Mesenchymal stem cell (in vitro differentiated cells and primary cell): ENCODE measurements around the gene C8G.

Source experiments
- DNase-seq: peaks from one replicate; pipeline ENCODE4 v3.0.0-alpha.2; 2013
- H2AFZ ChIP-seq: one replicate; pipeline ENCODE4 v1.6.1; 2013; ENCODE audit warnings: low read depth, mild to moderate bottlenecking, control low read depth, inconsistent platforms, low read length, moderate library complexity
- H2AK5ac ChIP-seq: 2 replicates; pipeline ENCODE4 v1.6.1; 2013; ENCODE audit warnings: low read length, moderate library complexity, mild to moderate bottlenecking, inconsistent platforms; ENCODE audit not compliant: severe bottlenecking
- H2BK120ac ChIP-seq: one replicate; pipeline ENCODE4 v1.6.1; 2013; ENCODE audit warnings: low read depth, mild to moderate bottlenecking, inconsistent platforms, low read length, moderate library complexity
- H2BK12ac ChIP-seq, 2 experiments: one replicate each; pipeline ENCODE4 v1.6.1; 2013; ENCODE audit warnings: inconsistent platforms in 2 of 2, low read length in 2 of 2, mild to moderate bottlenecking in 2 of 2, moderate library complexity in 2 of 2, control low read depth in 1 of 2
- H2BK15ac ChIP-seq: one replicate; pipeline ENCODE4 v1.6.1; 2013; ENCODE audit warnings: mild to moderate bottlenecking, low read depth, inconsistent platforms; ENCODE audit not compliant: poor library complexity, severe bottlenecking
- H2BK5ac ChIP-seq: 2 replicates; pipeline ENCODE4 v1.6.1; 2013; ENCODE audit warnings: low read depth, mild to moderate bottlenecking, low read length, control low read depth, inconsistent platforms; ENCODE audit not compliant: poor library complexity, severe bottlenecking
- H3K14ac ChIP-seq, 2 experiments: one replicate each; pipeline ENCODE4 v1.6.1; 2013; ENCODE audit warnings: inconsistent platforms in 2 of 2, low read length in 2 of 2, control low read depth in 1 of 2, mild to moderate bottlenecking in 1 of 2, moderate library complexity in 1 of 2
- H3K18ac ChIP-seq, 2 experiments: one replicate each; pipeline ENCODE4 v1.6.1; 2013; ENCODE audit warnings: inconsistent platforms in 2 of 2, low read length in 2 of 2, control low read depth in 1 of 2, low read depth in 1 of 2, mild to moderate bottlenecking in 1 of 2
- H3K23ac ChIP-seq, 2 experiments: one replicate each; pipeline ENCODE4 v1.6.1; 2013; ENCODE audit warnings: inconsistent platforms in 2 of 2, low read length in 2 of 2, mild to moderate bottlenecking in 2 of 2, moderate library complexity in 2 of 2, control low read depth in 1 of 2
- H3K27ac ChIP-seq: 2 replicates; pipeline ENCODE4 v1.5.1; 2013; ENCODE audit warnings: mild to moderate bottlenecking, moderate library complexity, low read length, control low read depth, inconsistent platforms; ENCODE audit not compliant: poor library complexity, severe bottlenecking
- H3K27me3 ChIP-seq, 2 experiments: 2 replicates each; pipeline versions ENCODE4 v1.6.1 to v1.7.0; 2013; ENCODE audit warnings: low read length in 2 of 2, mild to moderate bottlenecking in 2 of 2, moderate library complexity in 2 of 2, control low read depth in 1 of 2, inconsistent platforms in 1 of 2; ENCODE audit not compliant: control insufficient read depth in 1 of 2, insufficient read depth in 1 of 2
- H3K36me3 ChIP-seq, 2 experiments: 2 replicates each; pipeline versions ENCODE4 v1.6.1 to v1.7.0; 2013; ENCODE audit warnings: low read length in 2 of 2, control low read depth in 1 of 2, inconsistent platforms in 1 of 2, low read depth in 1 of 2, mild to moderate bottlenecking in 1 of 2; ENCODE audit not compliant: insufficient read depth in 2 of 2, control insufficient read depth in 1 of 2
- H3K4ac ChIP-seq, 2 experiments: one replicate each; pipeline ENCODE4 v1.6.1; 2013; ENCODE audit warnings: inconsistent platforms in 2 of 2, low read length in 2 of 2, mild to moderate bottlenecking in 2 of 2, moderate library complexity in 2 of 2, control low read depth in 1 of 2, low read depth in 1 of 2
- H3K4me1 ChIP-seq: 2 replicates; pipeline ENCODE4 v1.6.1; 2013; ENCODE audit warnings: low read depth, low read length, control low read depth; ENCODE audit not compliant: control insufficient read depth, insufficient read depth
- H3K4me2 ChIP-seq: 2 replicates; pipeline ENCODE4 v1.6.1; 2013; ENCODE audit warnings: low read length, mild to moderate bottlenecking, inconsistent platforms; ENCODE audit not compliant: poor library complexity, severe bottlenecking
- H3K4me3 ChIP-seq, 2 experiments: 2 replicates each; pipeline versions ENCODE4 v1.5.1 to v1.7.0; 2013; ENCODE audit warnings: low read length in 2 of 2, mild to moderate bottlenecking in 2 of 2, control low read depth in 1 of 2, low read depth in 1 of 2; ENCODE audit not compliant: insufficient read depth in 1 of 2
- H3K79me1 ChIP-seq: replicated peaks from 2 replicates; pipeline ENCODE4 v1.6.1; 2013; ENCODE audit warnings: mild to moderate bottlenecking, control low read depth, low read length, inconsistent platforms; ENCODE audit not compliant: poor library complexity, severe bottlenecking
- H3K9ac ChIP-seq: 2 replicates; pipeline ENCODE4 v1.7.0; 2013; ENCODE audit warnings: mild to moderate bottlenecking, low read length, moderate library complexity
- H3K9me3 ChIP-seq: 2 replicates; pipeline ENCODE4 v1.7.0; 2013; ENCODE audit warnings: mild to moderate bottlenecking, low read length; ENCODE audit not compliant: control insufficient read depth
- H4K8ac ChIP-seq: one replicate; pipeline ENCODE4 v1.6.1; 2013; ENCODE audit warnings: inconsistent platforms, mild to moderate bottlenecking, low read length, moderate library complexity
- H4K91ac ChIP-seq: one replicate; pipeline ENCODE4 v1.6.1; 2013; ENCODE audit warnings: mild to moderate bottlenecking, low read length, inconsistent platforms
- WGBS: methylation state at CpG from one replicate; pipeline ENCODE4 v1.1.7; 2013; ENCODE audit warnings: mixed read lengths; 5-methylcytosine and 5-hydroxymethylcytosine counted together

The C8G gene

DNA sequence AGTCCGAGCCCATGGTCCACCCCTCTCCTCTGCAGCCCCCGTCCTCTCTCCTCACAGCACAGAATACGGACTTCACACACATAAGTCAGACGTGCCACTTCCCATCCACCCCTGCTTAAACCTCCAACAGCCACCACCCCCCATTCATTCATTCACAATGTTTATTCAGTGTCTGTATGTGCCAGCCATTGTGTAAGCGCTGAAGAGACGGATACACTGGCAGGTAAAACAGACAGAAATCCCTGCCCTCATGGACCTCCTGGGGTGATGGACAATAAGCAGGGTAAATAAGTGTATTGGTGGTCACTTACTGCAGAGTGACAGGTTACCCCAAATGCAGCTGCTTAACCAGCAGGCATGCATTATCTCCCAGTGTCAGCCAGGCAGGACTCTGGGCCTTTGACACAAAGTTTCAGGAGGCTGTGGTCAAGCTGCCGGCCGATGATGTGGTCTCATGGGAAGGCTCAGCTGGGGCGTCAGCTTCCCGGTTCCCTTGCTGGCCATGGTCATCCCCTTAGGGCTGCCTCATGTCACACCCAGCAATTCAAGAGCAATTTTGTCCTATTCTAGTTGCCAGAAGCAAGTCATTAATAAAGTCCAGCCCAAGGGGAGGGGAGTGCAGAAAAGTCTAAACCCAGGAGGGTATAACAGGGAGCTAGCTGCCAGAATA lies 45.3 kb downstream of the C8G start:
- no peak overlapping the region for H2AK5ac ChIP-seq
- no peak overlapping the region for H3K14ac ChIP-seq
- H2AFZ ChIP-seq = no peak overlapping the region
- peaks cover 22% of the 10 kb centered on the region for H3K4me1 ChIP-seq
- H3K4me3 ChIP-seq = no peak overlapping the region
- H3K4ac ChIP-seq = no peak overlapping the region
- H3K4me2 ChIP-seq = no peak overlapping the region
- no peak overlapping the region for H3K9ac ChIP-seq
- no peak overlapping the region for H4K91ac ChIP-seq
- H4K8ac ChIP-seq = no peak overlapping the region
- H2BK5ac ChIP-seq = no peak overlapping the region
- H2BK12ac ChIP-seq = no peak overlapping the region
- peaks cover 15% of the 10 kb centered on the region for H3K79me1 ChIP-seq
- no peak overlapping the region for H3K23ac ChIP-seq
- no peak for DNase-seq
- no peaks in the 10 kb centered on the region for H3K9me3 ChIP-seq
- no peak overlapping the region for H3K27ac ChIP-seq
- no peak overlapping the region for H2BK120ac ChIP-seq
- H3K18ac ChIP-seq = no peak overlapping the region
- H2BK15ac ChIP-seq = no peak overlapping the region
- H3K36me3 ChIP-seq = peaks cover 0 to 22% of the 10 kb centered on the region in 2 experiments
- 95% methylated on average over 10 of the region's 10 CpGs for WGBS
- peaks cover 7 to 12% of the 10 kb centered on the region in 2 experiments for H3K27me3 ChIP-seq

GRCh38 chr9:136991993-136992818 lies 47.2 kb downstream of the C8G start, which contains the start of gene PAXX:
Gene PAXX, plus strand, starts transcription at chr9:136992422. Its CDS starts 22 bp downstream, at chr9:136992444.
- Histone ChIP-seq H3K14ac (peak within 1 kb of the TSS in 1 of 2 experiments; percentile 9), H3K18ac (peak within 1 kb of the TSS; percentile 77 to 80), H3K4me1 (peaks cover 35% of the 10 kb centered on the region), H3K27ac (no peak within 1 kb of the TSS), H3K79me1 (peaks cover 15% of the 10 kb centered on the region), H3K4me2 (peak within 1 kb of the TSS; percentile 68), H3K4me3 (peak within 1 kb of the TSS; percentile 78 to 87), H2AK5ac (no peak within 1 kb of the TSS), H2BK120ac (peak within 1 kb of the TSS; percentile 54), H4K91ac (peak within 1 kb of the TSS; percentile 81), H3K23ac (no peak within 1 kb of the TSS), H4K8ac (peak within 1 kb of the TSS; percentile 90), H3K9me3 (no peaks in the 10 kb centered on the region), H2AFZ (no peak within 1 kb of the TSS), H3K4ac (peak within 1 kb of the TSS in 1 of 2 experiments; percentile 78), H2BK15ac (peak within 1 kb of the TSS; percentile 82), H2BK12ac (no peak within 1 kb of the TSS), H3K9ac (peak within 1 kb of the TSS; percentile 81), H3K36me3 (peaks cover 0 to 28% of the 10 kb centered on the region in 2 experiments), H3K27me3 (peaks cover 0 to 4% of the 10 kb centered on the region in 2 experiments), H2BK5ac (no peak within 1 kb of the TSS)
- WGBS = under 1% methylated on average over 56 of the region's 92 CpGs
- DNase-seq = peak; percentile 88

DNA sequence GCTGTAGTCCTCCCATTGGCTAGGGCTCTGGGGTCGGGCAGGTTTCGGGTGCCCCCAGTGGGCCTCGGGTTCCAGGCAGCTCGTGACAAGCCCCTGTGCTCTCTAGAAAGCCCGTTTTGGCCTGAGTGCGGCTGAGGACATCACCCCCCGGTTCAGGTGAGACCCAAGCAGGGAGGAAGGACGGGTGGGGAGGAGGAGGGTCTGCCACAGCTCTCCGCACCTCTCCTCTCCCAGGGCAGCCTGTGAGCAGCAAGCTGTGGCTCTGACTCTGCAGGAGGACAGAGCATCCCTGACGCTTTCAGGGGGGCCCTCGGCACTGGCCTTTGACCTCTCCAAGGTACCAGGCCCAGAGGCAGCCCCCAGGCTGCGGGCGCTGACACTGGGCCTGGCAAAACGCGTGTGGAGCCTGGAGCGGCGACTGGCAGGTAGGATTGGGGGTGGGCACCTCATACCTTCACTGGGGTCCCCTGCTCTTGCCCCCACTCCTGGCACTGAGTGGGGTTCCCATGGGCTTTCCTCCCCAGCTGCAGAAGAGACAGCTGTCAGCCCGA lies 47.9 kb downstream of the C8G start:
- H4K8ac ChIP-seq = no peak overlapping the region
- H3K14ac ChIP-seq = peak overlapping the region in 1 of 2 experiments; percentile 9
- H2BK120ac ChIP-seq = no peak overlapping the region
- H3K4me2 ChIP-seq = peak overlapping the region; percentile 68
- peak overlapping the region in 1 of 2 experiments; percentile 32 for H3K18ac ChIP-seq
- peak overlapping the region in 1 of 2 experiments; percentile 32 for H3K4ac ChIP-seq
- peaks cover 42% of the 10 kb centered on the region for H3K4me1 ChIP-seq
- no peak for DNase-seq
- peak overlapping the region; percentile 78 to 87 for H3K4me3 ChIP-seq
- H2AFZ ChIP-seq = no peak overlapping the region
- H3K36me3 ChIP-seq = peaks cover 0 to 28% of the 10 kb centered on the region in 2 experiments
- no peak overlapping the region for H2AK5ac ChIP-seq
- peak overlapping the region; percentile 48 for H4K91ac ChIP-seq
- H3K9ac ChIP-seq = peak overlapping the region; percentile 81
- 57% methylated on average over 14 of the region's 18 CpGs for WGBS
- H3K27me3 ChIP-seq = peaks cover 0 to 5% of the 10 kb centered on the region in 2 experiments
- no peaks in the 10 kb centered on the region for H3K9me3 ChIP-seq
- no peak overlapping the region for H2BK12ac ChIP-seq
- peaks cover 15% of the 10 kb centered on the region for H3K79me1 ChIP-seq
- H2BK5ac ChIP-seq = no peak overlapping the region
- H3K27ac ChIP-seq = no peak overlapping the region
- H3K23ac ChIP-seq = no peak overlapping the region
- H2BK15ac ChIP-seq = no peak overlapping the region
